HCT116 (cell line): ENCODE data around the gene COTL1. TPM values are rescaled to one million over a fixed set of nuclear protein-coding genes. Genes with fewer than 3 reads are reported as not detected.

Experiments used
- ATAC-seq: fragments of 200-7000 bp; cut with Tn5 transposase; 2 replicates; pipeline ENCODE4 v1.9.1; 2020; ENCODE audit warnings: mild to moderate bottlenecking, moderate library complexity
- BruUV-seq: library from RNA; stranded (reverse); fragments of 400-500 nt; replicated peaks from 2 replicates; lab custom pipeline; 2021; lab: Mats Ljungman, UMichigan
- CTCF ChIA-PET: fragments of 300-600 bp; sonication (Branson Sonifier 250); formaldehyde crosslinking; loops from one replicate; lab custom pipeline; 2021; ENCODE audit warnings: antibody characterized with exemption; lab: Charles Lee
- POLR2A ChIA-PET: fragments of 300-600, 350-600 bp; sonication (Branson Sonifier 250); formaldehyde crosslinking; loops from one replicate; lab custom pipeline; 2021; ENCODE audit warnings: antibody characterized with exemption; lab: Charles Lee
- RAD21 ChIA-PET, 2 experiments: fragments of 300-600 bp; sonication (Branson Sonifier 250); formaldehyde crosslinking; loops; one replicate each; lab custom pipeline; 2023; ENCODE audit warnings: low total read pairs in 2 of 2; ENCODE audit not compliant: uncharacterized antibody in 2 of 2, unreplicated experiment in 2 of 2, low non-redundant PET in 1 of 2; lab: Charles Lee
- DNase-seq: peaks from one replicate; pipeline ENCODE4 v3.0.0-alpha.2; 2010; ENCODE audit warnings: low read depth, low spot score
- H2AFZ ChIP-seq: fragments of 200-600 bp; shearing (Covaris generic), sonication (generic); 2 replicates; pipeline ENCODE4 v1.6.1; 2017; ENCODE audit warnings: low read depth, mixed run types, mixed read lengths, antibody characterized with exemption, low read length; ENCODE audit not compliant: poor library complexity, severe bottlenecking
- H3K27ac ChIP-seq: 2 replicates; pipeline ENCODE4 v1.5.1; 2012; ENCODE audit warnings: low read depth, low read length
- H3K27me3 ChIP-seq: fragments of 200-600 bp; sonication (generic); 2 replicates; pipeline ENCODE4 v1.6.1; 2016; ENCODE audit warnings: mixed run types, low read length, mixed read lengths; ENCODE audit not compliant: insufficient read depth
- H3K36me3 ChIP-seq, 2 experiments: fragments of 200-500 bp in 1 of 2; fragments of 200-600 bp in 1 of 2; sonication (Bioruptor generic) in 1 of 2; sonication (generic) in 1 of 2; 2 replicates each; pipeline versions ENCODE4 v1.5.1 to v1.6.1; 2014 to 2016; ENCODE audit warnings: low read length in 2 of 2, inconsistent platforms in 1 of 2, mixed read lengths in 1 of 2, mixed run types in 1 of 2; ENCODE audit not compliant: insufficient read depth in 2 of 2, control insufficient read depth in 1 of 2
- H3K4me1 ChIP-seq, 2 experiments: fragments of 200-600 bp in 1 of 2; sonication (generic) in 1 of 2; 2 replicates each; pipeline versions ENCODE4 v1.5.1 to v1.6.1; 2012 to 2017; ENCODE audit warnings: low read length in 2 of 2, inconsistent platforms in 1 of 2, mild to moderate bottlenecking in 1 of 2, mixed read lengths in 1 of 2, mixed run types in 1 of 2, moderate library complexity in 1 of 2; ENCODE audit not compliant: insufficient read depth in 2 of 2, control insufficient read depth in 1 of 2
- H3K4me2 ChIP-seq: fragments of 200-600 bp; sonication (generic); 2 replicates; pipeline ENCODE4 v1.6.1; 2017; ENCODE audit warnings: mixed run types, low read length, mixed read lengths
- H3K4me3 ChIP-seq, 2 experiments: fragments of 200-600 bp in 1 of 2; sonication (generic) in 1 of 2; replicated peaks in 1 of 2; 2 replicates each; pipeline ENCODE4 v1.5.1; 2011 to 2016; ENCODE audit warnings: low read length in 2 of 2, control low read depth in 1 of 2, low read depth in 1 of 2, mild to moderate bottlenecking in 1 of 2, mixed read lengths in 1 of 2, mixed run types in 1 of 2
- H3K79me2 ChIP-seq: fragments of 200-600 bp; sonication (generic); 2 replicates; pipeline ENCODE4 v1.6.1; 2017; ENCODE audit warnings: mild to moderate bottlenecking, mixed run types, low read length, moderate library complexity, mixed read lengths; ENCODE audit not compliant: insufficient read depth
- H3K9ac ChIP-seq: fragments of 200-600 bp; sonication (generic); 2 replicates; pipeline ENCODE4 v1.6.1; 2016; ENCODE audit warnings: low read length, mixed read lengths
- H3K9me2 ChIP-seq: fragments of 200-600 bp; sonication (generic), shearing (Covaris generic); 2 replicates; pipeline ENCODE4 v1.6.1; 2017; ENCODE audit warnings: mixed run types, mild to moderate bottlenecking, moderate library complexity; ENCODE audit not compliant: insufficient read depth
- H3K9me3 ChIP-seq, 2 experiments: fragments of 200-500 bp in 1 of 2; fragments of 200-600 bp in 1 of 2; sonication (Bioruptor generic) in 1 of 2; sonication (generic) in 1 of 2; 2 replicates each; pipeline ENCODE4 v1.6.1; 2014 to 2017; ENCODE audit warnings: low read length in 2 of 2, mixed read lengths in 2 of 2, inconsistent platforms in 1 of 2, low read depth in 1 of 2, mild to moderate bottlenecking in 1 of 2, mixed run types in 1 of 2, moderate library complexity in 1 of 2; ENCODE audit not compliant: control insufficient read depth in 1 of 2, insufficient read depth in 1 of 2
- H4K20me1 ChIP-seq: fragments of 200-600 bp; sonication (generic), shearing (Covaris generic); 2 replicates; pipeline ENCODE4 v1.6.1; 2017; ENCODE audit warnings: mixed run types, mild to moderate bottlenecking, moderate library complexity; ENCODE audit not compliant: insufficient read depth
- CEBPB ChIP-seq: IDR thresholded peaks from 2 replicates; pipeline ENCODE4 v1.6.1; 2012; ENCODE audit warnings: low read depth
- EGR1 ChIP-seq: IDR thresholded peaks from 2 replicates; pipeline ENCODE4 v1.6.1; 2012; ENCODE audit warnings: low read depth
- ELF1 ChIP-seq: IDR thresholded peaks from 2 replicates; pipeline ENCODE4 v1.6.1; 2012; ENCODE audit warnings: low read depth, borderline replicate concordance
- EZH2phosphoT487 ChIP-seq: fragments of 200-600 bp; IDR thresholded peaks from 2 replicates; pipeline ENCODE4 v1.6.1; 2018; ENCODE audit warnings: antibody characterized with exemption, borderline replicate concordance
- JUND ChIP-seq: IDR thresholded peaks from 2 replicates; pipeline ENCODE4 v1.6.1; 2012
- REST ChIP-seq: IDR thresholded peaks from 2 replicates; pipeline ENCODE4 v1.6.1; 2012; ENCODE audit warnings: low read depth
- SIN3A ChIP-seq: IDR thresholded peaks from 2 replicates; pipeline ENCODE4 v1.6.1; 2012; ENCODE audit warnings: low read depth
- YY1 ChIP-seq: IDR thresholded peaks from 2 replicates; pipeline ENCODE4 v1.6.1; 2011; ENCODE audit warnings: low read length, low read depth, moderate library complexity, mild to moderate bottlenecking; ENCODE audit not compliant: insufficient replicate concordance; ENCODE audit errors: extremely low read depth
- ZBTB33 ChIP-seq: IDR thresholded peaks from 2 replicates; pipeline ENCODE4 v1.6.1; 2011; ENCODE audit warnings: mild to moderate bottlenecking, low read length, moderate library complexity; ENCODE audit not compliant: insufficient replicate concordance; ENCODE audit errors: extremely low read depth
- intact Hi-C: fragments of 100-400 bp; cut with micrococcal nuclease; formaldehyde crosslinking; loops from 2 replicates; pipeline ENCODE4 v1.10.0; 2022
- total RNA-seq: library from RNA; stranded (reverse); gene quantifications from one replicate; pipeline ENCODE4 v1.2.1, GENCODE V29; 2021; ENCODE audit not compliant: unreplicated experiment

Gene COTL1
- total RNA-seq, 1 experiment from 2014 or later = 276 TPM

- Histone ChIP-seq H4K20me1 (no peaks in the 10 kb centered on the region; the same call in 1 of the 2 replicates), H3K4me2 (no peak overlapping the region), H3K79me2 (peaks cover 98% of the 10 kb centered on the region), H3K4me3 (no peak overlapping the region), H3K9me3 (no peaks in the 10 kb centered on the region), H3K4me1 (peaks cover 0 to 19% of the 10 kb centered on the region in 2 experiments; a peak in 3 of 4 replicates), H3K9me2 (no peaks in the 10 kb centered on the region), H3K27ac (no peak overlapping the region), H2AFZ (no peak overlapping the region), H3K36me3 (peaks cover 0 to 36% of the 10 kb centered on the region in 2 experiments; a peak in 1 of 4 replicates), H3K9ac (no peak overlapping the region), H3K27me3 (no peaks in the 10 kb centered on the region)
- ChIA-PET POLR2A (no interaction called here), RAD21 (no interaction called here), CTCF (no interaction called here)
- DNase-seq (no peak), ATAC-seq (no peak)
- intact Hi-C loops = no loop called here
- TF ChIP-seq CEBPB = no peak
- TF ChIP-seq EGR1 = no peak
- TF ChIP-seq SIN3A = no peak
- TF ChIP-seq REST = no peak
- no peak for TF ChIP-seq ZBTB33
- no peak for TF ChIP-seq EZH2phosphoT487
- no peak for TF ChIP-seq YY1
- no peak for TF ChIP-seq JUND
- TF ChIP-seq ELF1 = no peak
- BruUV-seq = no TSS peak
Measured at GRCh38 chr16:84611041-84611440, 6.8 kb downstream of the COTL1 start.
